ENCODE results near the gene DUSP14. TPM values are rescaled to one million over a fixed set of nuclear protein-coding genes. Genes with fewer than 3 reads are reported as not detected.

The DUSP14 gene
- total RNA-seq, 2 donors from 2014 or later = 11.2 to 13.8 TPM

- no peaks in the 10 kb centered on the region for H3K9me3 Mint-ChIP-seq
- H3K4me1 Mint-ChIP-seq (ENCODE audit: low read depth) = peaks cover 40% of the 10 kb centered on the region
- DNase-seq (peak in 1 of 2 donors; percentile 22), ATAC-seq (replicated peaks in 1 of 2) (no peak)
- H3K4me3 Mint-ChIP-seq = peak overlapping the region; percentile 95 to 97
- H3K27ac Mint-ChIP-seq = peak overlapping the region; percentile 82
- peaks cover 0 to 2% of the 10 kb centered on the region in 2 donors for H3K36me3 Mint-ChIP-seq (ENCODE audit: insufficient read depth in 2 of 2)
- no peaks in the 10 kb centered on the region for H3K27me3 Mint-ChIP-seq (ENCODE audit: low read depth)
Observed at GRCh38 chr17:37490638-37491614, 1.2 kb downstream of the DUSP14 start.

GRCh38 chr17:37492167-37492566, 2.5 kb downstream of the DUSP14 start:
- ATAC-seq (replicated peaks in 1 of 2) = no peak
- H3K36me3 Mint-ChIP-seq (ENCODE audit: insufficient read depth in 2 of 2) = peaks cover 0 to 2% of the 10 kb centered on the region in 2 donors
- DNase-seq = no peak
- H3K4me3 Mint-ChIP-seq = peak overlapping the region in 1 of 2 donors; percentile 32
- H3K27me3 Mint-ChIP-seq (ENCODE audit: low read depth) = no peaks in the 10 kb centered on the region
- H3K27ac Mint-ChIP-seq = no peak overlapping the region
- no peaks in the 10 kb centered on the region for H3K9me3 Mint-ChIP-seq
- peaks cover 40% of the 10 kb centered on the region for H3K4me1 Mint-ChIP-seq (ENCODE audit: low read depth)

DNA sequence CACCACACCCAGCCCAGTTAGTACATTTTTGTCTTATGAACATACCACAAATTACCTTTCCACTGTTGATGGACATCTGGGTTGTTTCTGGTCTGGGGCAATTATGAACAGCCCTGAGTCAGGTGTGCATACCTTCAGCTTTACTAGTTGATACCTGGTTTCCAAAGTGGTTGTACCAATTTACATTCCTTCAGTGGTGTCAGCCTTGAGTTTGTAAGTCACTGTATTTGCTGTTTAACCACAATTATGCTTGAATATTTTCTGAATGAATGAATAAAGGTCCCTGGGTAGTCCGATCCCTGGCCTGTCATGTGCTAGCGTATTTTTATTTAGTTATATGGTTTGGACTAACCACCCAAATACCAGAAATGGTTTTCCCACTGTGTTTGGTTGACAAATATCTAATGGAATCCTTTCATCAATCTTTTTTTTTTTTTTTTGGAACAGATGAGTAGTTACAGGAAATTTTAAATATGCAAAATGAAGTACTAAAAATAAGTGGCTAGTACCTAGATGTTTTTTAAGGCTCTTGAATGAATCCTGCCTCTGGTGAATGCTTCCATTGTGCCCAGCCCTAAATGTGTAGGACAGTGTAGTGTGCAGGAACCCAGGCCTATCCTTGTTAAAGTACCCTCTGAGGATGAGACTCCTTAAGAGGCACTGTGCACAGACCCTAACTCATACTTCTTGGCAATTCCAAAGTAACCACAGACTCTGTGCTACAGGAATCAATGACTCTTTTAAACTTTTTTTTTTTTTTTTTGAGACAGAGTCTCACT, 3.7 kb downstream of the DUSP14 start:
- ATAC-seq (replicated peaks in 1 of 2) (no peak), DNase-seq (no peak)
- Mint-ChIP-seq H3K9me3 (no peaks in the 10 kb centered on the region), H3K27me3 (ENCODE audit: low read depth) (no peaks in the 10 kb centered on the region), H3K4me3 (no peak overlapping the region), H3K27ac (no peak overlapping the region), H3K36me3 (ENCODE audit: insufficient read depth in 2 of 2) (peaks cover 0 to 2% of the 10 kb centered on the region in 2 donors), H3K4me1 (ENCODE audit: low read depth) (peaks cover 33% of the 10 kb centered on the region)

- H3K27ac Mint-ChIP-seq = no peak overlapping the region
- no peaks in the 10 kb centered on the region for H3K9me3 Mint-ChIP-seq
- DNase-seq = no peak
- H3K4me3 Mint-ChIP-seq = no peak overlapping the region
- peaks cover 28% of the 10 kb centered on the region for H3K4me1 Mint-ChIP-seq (ENCODE audit: low read depth)
- no peak for ATAC-seq (replicated peaks in 1 of 2)
- H3K36me3 Mint-ChIP-seq (ENCODE audit: insufficient read depth in 2 of 2) = peaks cover 0 to 2% of the 10 kb centered on the region in 2 donors
- no peaks in the 10 kb centered on the region for H3K27me3 Mint-ChIP-seq (ENCODE audit: low read depth)
Observed at GRCh38 chr17:37494401-37494831, 4.7 kb downstream of the DUSP14 start.

DNA sequence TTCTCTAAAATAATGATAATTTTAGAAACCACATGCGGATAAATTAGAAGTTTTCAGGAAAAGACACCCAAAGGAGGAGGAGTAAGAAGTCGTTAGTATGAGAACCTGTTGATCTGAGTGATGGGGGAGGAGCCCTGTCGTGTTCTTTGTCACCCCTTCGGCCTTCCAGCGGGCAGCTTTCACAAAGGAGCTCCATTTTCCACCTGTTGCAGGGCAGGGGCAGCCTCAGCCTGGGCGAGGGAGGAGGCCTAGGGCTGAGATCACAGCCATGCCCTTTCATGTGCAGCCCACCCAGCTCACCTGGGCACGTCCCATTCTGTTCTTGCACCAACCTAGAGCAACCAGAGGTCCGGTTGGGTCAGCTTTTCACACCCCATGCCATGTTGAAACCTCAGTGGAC, 5.3 kb downstream of the DUSP14 start:
- no peak overlapping the region for H3K4me3 Mint-ChIP-seq
- peaks cover 28% of the 10 kb centered on the region for H3K4me1 Mint-ChIP-seq (ENCODE audit: low read depth)
- no peaks in the 10 kb centered on the region for H3K27me3 Mint-ChIP-seq (ENCODE audit: low read depth)

GRCh38 chr17:37500378-37500777, 10.7 kb downstream of the DUSP14 start:
- no peak overlapping the region for H3K4me3 Mint-ChIP-seq
- H3K27ac Mint-ChIP-seq = no peak overlapping the region
- H3K36me3 Mint-ChIP-seq (ENCODE audit: insufficient read depth in 2 of 2) = no peaks in the 10 kb centered on the region
- no peaks in the 10 kb centered on the region for H3K9me3 Mint-ChIP-seq
- H3K27me3 Mint-ChIP-seq (ENCODE audit: low read depth) = no peaks in the 10 kb centered on the region
- no peak for ATAC-seq (replicated peaks in 1 of 2)
- no peaks in the 10 kb centered on the region for H3K4me1 Mint-ChIP-seq (ENCODE audit: low read depth)
- DNase-seq = no peak

More for the DNA sequence above, 5.3 kb downstream of the DUSP14 start:
- Mint-ChIP-seq H3K27ac (no peak overlapping the region), H3K9me3 (no peaks in the 10 kb centered on the region), H3K36me3 (ENCODE audit: insufficient read depth in 2 of 2) (peaks cover 0 to 2% of the 10 kb centered on the region in 2 donors)
- DNase-seq (no peak), ATAC-seq (replicated peaks in 1 of 2) (no peak)

- H3K36me3 Mint-ChIP-seq (ENCODE audit: insufficient read depth in 2 of 2) = no peaks in the 10 kb centered on the region
Observed at GRCh38 chr17:37502009-37502936, 12.6 kb downstream of the DUSP14 start.

DNA sequence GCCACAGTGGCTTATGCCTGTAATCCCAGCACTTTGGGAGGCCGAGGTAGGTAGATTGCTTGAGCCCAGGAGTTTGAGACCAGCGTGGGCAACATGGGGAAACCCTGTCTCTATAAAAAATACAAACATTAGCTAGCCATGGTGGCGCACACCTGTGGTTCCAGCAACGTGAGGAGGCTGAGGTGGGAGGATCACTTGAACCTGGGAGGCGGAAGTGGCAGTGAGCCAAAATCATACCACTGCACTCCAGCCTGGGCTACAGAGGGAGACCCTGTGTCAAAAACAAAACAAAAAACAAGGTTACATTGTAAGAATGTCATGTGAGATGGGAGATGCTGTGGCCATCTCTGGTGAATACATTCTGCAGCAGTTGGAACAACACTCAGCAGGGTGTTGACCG, 13.5 kb downstream of the DUSP14 start:
- Mint-ChIP-seq H3K27ac (no peak overlapping the region), H3K4me1 (ENCODE audit: low read depth) (peaks cover 6% of the 10 kb centered on the region), H3K4me3 (no peak overlapping the region), H3K27me3 (ENCODE audit: low read depth) (no peaks in the 10 kb centered on the region), H3K36me3 (ENCODE audit: insufficient read depth in 2 of 2) (no peaks in the 10 kb centered on the region), H3K9me3 (no peaks in the 10 kb centered on the region)
- no peak for ATAC-seq (replicated peaks in 1 of 2)
- no peak for DNase-seq

More at GRCh38 chr17:37502009-37502936, 12.6 kb downstream of the DUSP14 start:
- no peak for DNase-seq
- no peak overlapping the region for H3K27ac Mint-ChIP-seq
- H3K27me3 Mint-ChIP-seq (ENCODE audit: low read depth) = no peaks in the 10 kb centered on the region
- no peak overlapping the region for H3K4me3 Mint-ChIP-seq
- peaks cover 6% of the 10 kb centered on the region for H3K4me1 Mint-ChIP-seq (ENCODE audit: low read depth)
- H3K9me3 Mint-ChIP-seq = no peaks in the 10 kb centered on the region
- no peak for ATAC-seq (replicated peaks in 1 of 2)

GRCh38 chr17:37505333-37505732, 15.6 kb downstream of the DUSP14 start:
- DNase-seq = no peak
- H3K9me3 Mint-ChIP-seq = no peaks in the 10 kb centered on the region
- H3K4me3 Mint-ChIP-seq = peak overlapping the region in 1 of 2 donors; percentile 29
- H3K27ac Mint-ChIP-seq = peak overlapping the region; percentile 42
- peak; percentile 45 to 75 for ATAC-seq (replicated peaks in 1 of 2)
- H3K4me1 Mint-ChIP-seq (ENCODE audit: low read depth) = peaks cover 8% of the 10 kb centered on the region
- no peaks in the 10 kb centered on the region for H3K36me3 Mint-ChIP-seq (ENCODE audit: insufficient read depth in 2 of 2)
- no peaks in the 10 kb centered on the region for H3K27me3 Mint-ChIP-seq (ENCODE audit: low read depth)

GRCh38 chr17:37506678-37507077, 17.0 kb downstream of the DUSP14 start:
- no peak overlapping the region for H3K27ac Mint-ChIP-seq
- H3K4me3 Mint-ChIP-seq = no peak overlapping the region

GRCh38 chr17:37507111-37507510, 17.4 kb downstream of the DUSP14 start:
- no peaks in the 10 kb centered on the region for H3K9me3 Mint-ChIP-seq

More at GRCh38 chr17:37506678-37507077, 17.0 kb downstream of the DUSP14 start:
- H3K27me3 Mint-ChIP-seq (ENCODE audit: low read depth) = no peaks in the 10 kb centered on the region
- no peaks in the 10 kb centered on the region for H3K9me3 Mint-ChIP-seq
- no peaks in the 10 kb centered on the region for H3K36me3 Mint-ChIP-seq (ENCODE audit: insufficient read depth in 2 of 2)
- DNase-seq (peak in 1 of 2 donors; percentile 24), ATAC-seq (replicated peaks in 1 of 2) (peak; percentile 47 to 64)
- H3K4me1 Mint-ChIP-seq (ENCODE audit: low read depth) = peaks cover 14% of the 10 kb centered on the region

GRCh38 chr17:37510056-37510455, 20.4 kb downstream of the DUSP14 start:
- H3K27ac Mint-ChIP-seq = no peak overlapping the region
- peaks cover 14% of the 10 kb centered on the region for H3K4me1 Mint-ChIP-seq (ENCODE audit: low read depth)
- ATAC-seq (replicated peaks in 1 of 2) (no peak), DNase-seq (no peak)
- no peaks in the 10 kb centered on the region for H3K27me3 Mint-ChIP-seq (ENCODE audit: low read depth)
- H3K36me3 Mint-ChIP-seq (ENCODE audit: insufficient read depth in 2 of 2) = no peaks in the 10 kb centered on the region
- H3K4me3 Mint-ChIP-seq = no peak overlapping the region
- no peaks in the 10 kb centered on the region for H3K9me3 Mint-ChIP-seq

More at GRCh38 chr17:37507111-37507510, 17.4 kb downstream of the DUSP14 start:
- no peak overlapping the region for H3K27ac Mint-ChIP-seq
- peaks cover 14% of the 10 kb centered on the region for H3K4me1 Mint-ChIP-seq (ENCODE audit: low read depth)
- H3K4me3 Mint-ChIP-seq = no peak overlapping the region
- H3K36me3 Mint-ChIP-seq (ENCODE audit: insufficient read depth in 2 of 2) = no peaks in the 10 kb centered on the region
- DNase-seq (no peak), ATAC-seq (replicated peaks in 1 of 2) (no peak)
- no peaks in the 10 kb centered on the region for H3K27me3 Mint-ChIP-seq (ENCODE audit: low read depth)

All from activated T-cell treated with anti-CD3 and anti-CD28 coated beads, Interleukin-2, amount 50 U/mL, for 72 hours (primary cell).